Omental fat pad (tissue), 4 donors: ENCODE measurements around the gene CDCA7. TPM values are rescaled to one million over a fixed set of nuclear protein-coding genes. Genes with fewer than 3 reads are reported as not detected.

ENCODE experiments used
- ATAC-seq: fragments of 150-250 bp; one replicate; pipeline ENCODE4 v1.9.1; 2016; ENCODE audit warnings: mild to moderate bottlenecking, moderate library complexity; ENCODE audit not compliant: low FRiP score
- DNase-seq: peaks from one replicate; pipeline ENCODE4 v3.0.0-alpha.2; 2019; ENCODE audit warnings: low spot score
- total RNA-seq, 4 donors: library from RNA; depleted of rRNA; stranded (reverse); fragments of >200 nt; gene quantifications; one replicate each; pipeline ENCODE4 v1.1.0, GENCODE V29; 2016
- TF ChIP-seq, protein P1 (sequence below), 3 donors: fragments of 450-650 bp; IDR thresholded peaks; one replicate each; pipeline ENCODE4 v1.5.1; 2016 to 2017; ENCODE audit warnings: antibody characterized with exemption in 3 of 3, mild to moderate bottlenecking in 3 of 3, moderate library complexity in 2 of 3

CDCA7 gene
- total RNA-seq, 4 donors from 2014 or later = 0.95 to 1.2 TPM; not detected in 2

DNA sequence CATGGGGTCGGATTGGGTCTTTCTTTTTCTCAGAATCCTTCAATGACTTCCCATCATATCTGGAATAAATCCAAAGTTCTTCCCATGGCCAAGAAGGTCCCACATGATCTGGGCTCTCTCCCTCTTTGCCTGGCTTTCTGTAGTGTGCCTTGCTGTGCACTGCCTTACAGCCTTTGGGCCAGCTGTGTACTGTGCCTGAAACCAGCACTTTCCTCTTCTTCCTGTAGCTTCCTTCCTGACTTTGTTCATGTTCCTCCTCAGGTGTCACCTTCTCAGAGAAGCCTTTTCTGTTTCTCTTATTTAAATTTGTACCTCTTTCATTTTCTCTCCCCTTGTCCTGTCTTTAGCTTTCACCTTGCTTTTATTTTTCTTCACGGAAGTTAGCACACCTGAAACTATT lies 4.3 kb upstream of the CDCA7 start:
- DNase-seq (no peak), ATAC-seq (no peak)
- TF ChIP-seq, protein P1, sequence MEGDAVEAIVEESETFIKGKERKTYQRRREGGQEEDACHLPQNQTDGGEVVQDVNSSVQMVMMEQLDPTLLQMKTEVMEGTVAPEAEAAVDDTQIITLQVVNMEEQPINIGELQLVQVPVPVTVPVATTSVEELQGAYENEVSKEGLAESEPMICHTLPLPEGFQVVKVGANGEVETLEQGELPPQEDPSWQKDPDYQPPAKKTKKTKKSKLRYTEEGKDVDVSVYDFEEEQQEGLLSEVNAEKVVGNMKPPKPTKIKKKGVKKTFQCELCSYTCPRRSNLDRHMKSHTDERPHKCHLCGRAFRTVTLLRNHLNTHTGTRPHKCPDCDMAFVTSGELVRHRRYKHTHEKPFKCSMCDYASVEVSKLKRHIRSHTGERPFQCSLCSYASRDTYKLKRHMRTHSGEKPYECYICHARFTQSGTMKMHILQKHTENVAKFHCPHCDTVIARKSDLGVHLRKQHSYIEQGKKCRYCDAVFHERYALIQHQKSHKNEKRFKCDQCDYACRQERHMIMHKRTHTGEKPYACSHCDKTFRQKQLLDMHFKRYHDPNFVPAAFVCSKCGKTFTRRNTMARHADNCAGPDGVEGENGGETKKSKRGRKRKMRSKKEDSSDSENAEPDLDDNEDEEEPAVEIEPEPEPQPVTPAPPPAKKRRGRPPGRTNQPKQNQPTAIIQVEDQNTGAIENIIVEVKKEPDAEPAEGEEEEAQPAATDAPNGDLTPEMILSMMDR (IDR thresholded peaks at IDR 0.05) = no peak

DNA sequence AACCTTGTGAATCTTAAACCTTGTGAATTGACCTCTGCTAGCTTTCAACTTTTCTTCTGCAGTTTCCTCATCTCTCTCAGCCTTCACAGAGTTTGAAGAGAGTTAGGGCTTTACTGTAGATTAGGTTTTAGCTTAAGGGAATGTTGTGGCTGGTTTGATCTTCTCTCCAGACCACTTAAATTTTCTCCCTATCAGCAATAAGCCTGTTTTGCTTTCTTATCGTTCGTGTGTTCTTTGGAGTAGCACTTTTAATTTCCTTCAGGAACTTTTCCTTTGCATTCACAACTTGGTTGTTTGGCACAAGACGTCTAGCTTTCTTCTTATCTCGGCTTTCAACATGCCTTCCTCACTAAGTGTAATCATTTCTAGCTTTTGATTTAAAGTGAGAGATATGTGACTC lies 2.8 kb upstream of the CDCA7 start:
- TF ChIP-seq, protein P1 (IDR thresholded peaks at IDR 0.05) = no peak
- no peak for ATAC-seq
- DNase-seq = no peak

DNA sequence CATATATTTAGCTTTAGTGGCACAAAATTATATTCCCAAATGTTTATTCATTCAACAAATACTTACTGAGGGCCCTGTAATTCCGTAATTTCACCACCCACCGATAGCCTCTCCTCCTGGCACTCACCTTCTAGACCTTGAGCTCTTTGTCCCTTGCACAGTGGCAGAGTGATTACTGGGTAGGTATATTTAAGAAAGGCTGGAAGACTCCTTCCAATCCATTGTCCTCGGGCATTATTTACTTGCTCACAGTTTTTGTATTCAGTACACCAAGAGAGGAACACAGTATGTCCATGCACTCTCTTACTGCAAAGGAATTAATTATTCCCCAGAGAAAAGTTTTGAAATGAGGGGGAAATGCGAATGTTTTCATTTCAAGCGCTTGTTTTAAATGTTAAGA lies 1.1 kb upstream of the CDCA7 start:
- TF ChIP-seq, protein P1 (IDR thresholded peaks at IDR 0.05) = no peak
- ATAC-seq = no peak

DNA sequence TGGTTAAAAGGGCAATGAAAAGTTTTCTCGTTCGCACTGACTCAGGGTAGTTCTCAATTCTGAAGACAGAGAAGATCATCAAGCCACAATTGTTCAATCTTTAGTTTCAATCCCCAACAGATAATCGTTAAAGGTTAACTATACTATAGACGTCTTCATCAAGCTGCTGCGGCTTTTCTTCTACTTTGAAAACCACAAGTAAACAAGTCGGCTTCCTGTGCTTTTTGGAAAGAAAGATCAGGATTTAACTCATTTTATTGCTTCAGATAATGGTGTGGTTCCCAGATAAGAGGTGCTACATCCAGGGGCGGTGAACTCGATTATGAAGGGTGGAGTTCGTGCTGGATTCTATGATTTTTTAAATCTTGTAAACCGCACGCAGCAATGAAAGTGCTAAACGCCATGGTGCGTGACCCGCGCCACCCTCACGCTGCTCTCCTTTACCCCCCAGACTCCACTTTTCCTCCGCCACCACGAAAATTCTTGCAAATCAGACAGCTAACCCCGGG lies 545 bp upstream of the CDCA7 start:
- DNase-seq = no peak
- TF ChIP-seq, protein P1 (IDR thresholded peaks at IDR 0.05) = no peak
- no peak for ATAC-seq

More for the DNA sequence above, 1.1 kb upstream of the CDCA7 start:
- no peak for DNase-seq

DNA sequence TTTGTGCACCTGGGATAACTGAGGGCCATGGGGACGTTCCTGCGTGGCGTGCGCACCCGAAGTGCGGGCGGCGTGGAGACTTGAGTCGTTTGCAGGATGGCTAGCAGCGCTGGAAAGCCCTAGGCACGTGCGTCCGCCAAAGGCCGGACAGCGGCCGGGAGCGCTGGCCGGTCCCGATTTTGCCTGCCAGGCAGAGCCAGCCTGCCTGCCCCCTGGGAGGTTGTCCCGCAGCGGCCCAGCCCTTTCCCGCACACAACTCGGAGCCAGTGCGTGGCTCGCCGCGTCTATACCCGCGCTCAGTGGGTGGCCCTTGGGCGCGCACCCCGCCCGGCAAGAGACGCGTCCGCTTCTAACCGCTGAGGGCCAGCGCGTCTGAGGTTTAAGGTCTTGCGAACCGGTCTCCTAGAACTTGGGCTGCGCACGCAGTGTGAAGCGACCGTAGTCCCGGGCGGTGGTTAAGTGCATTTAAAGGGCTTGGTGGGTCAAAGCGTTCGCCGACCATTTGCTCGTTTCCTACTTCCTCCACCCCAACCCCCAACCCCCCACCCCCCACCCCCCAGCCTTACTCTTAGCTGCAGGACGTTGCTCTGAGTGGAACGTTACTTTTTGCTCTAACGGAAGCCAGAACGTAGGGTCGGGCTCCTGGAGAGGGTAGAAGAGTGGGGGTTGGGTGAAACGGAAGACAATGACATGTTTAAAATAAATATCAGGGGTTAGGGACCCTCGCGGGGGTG lies 627 bp downstream of the CDCA7 start:
- TF ChIP-seq, protein P1 (IDR thresholded peaks at IDR 0.05) = no peak
- no peak for ATAC-seq
- DNase-seq = no peak

DNA sequence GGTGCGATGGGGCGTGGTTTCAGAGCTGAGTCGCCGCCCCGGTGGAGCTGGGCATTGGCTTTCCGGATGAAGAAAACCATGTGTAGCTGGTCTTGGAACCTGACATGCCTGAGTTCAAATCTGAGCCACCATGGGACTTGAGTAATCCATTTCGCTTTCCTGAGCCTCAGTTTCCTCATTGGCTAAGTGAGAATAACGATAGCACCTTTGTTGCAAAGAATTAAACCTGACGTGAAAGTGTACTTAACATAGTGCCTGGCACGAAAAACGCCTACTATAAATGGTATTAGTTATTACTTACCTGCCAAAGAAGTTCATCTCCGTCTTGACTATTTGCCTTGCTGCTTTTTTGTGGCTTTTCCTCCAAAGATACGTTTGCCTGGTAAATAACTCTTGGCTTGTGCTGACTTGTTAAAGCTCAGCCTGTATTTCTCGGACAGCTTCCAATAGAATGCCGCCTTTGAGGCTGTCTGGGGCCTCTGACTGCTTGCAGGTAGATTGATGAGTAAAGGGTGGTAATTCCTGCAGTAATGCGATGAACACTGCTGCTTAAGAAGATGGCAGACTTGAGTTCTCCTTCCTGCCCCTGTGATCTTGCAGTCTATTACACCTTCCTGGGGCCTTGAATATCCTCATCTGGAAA lies 1.3 kb downstream of the CDCA7 start:
- ATAC-seq = no peak
- TF ChIP-seq, protein P1 (IDR thresholded peaks at IDR 0.05) = no peak
- DNase-seq = no peak
